H1 (cell line): Measurements from ENCODE around the gene NELFA. TPM values are rescaled to one million over a fixed set of nuclear protein-coding genes. Genes with fewer than 3 reads are reported as not detected.

ENCODE experiments used
- CBX8 ChIP-seq: fragments of 300-800, 300-1000 bp; sonication (generic); IDR thresholded peaks from 2 replicates; pipeline ENCODE4 v1.7.1; 2016; ENCODE audit warnings: low read depth, low read length, borderline replicate concordance
- CREB1 ChIP-seq: IDR thresholded peaks from 2 replicates; pipeline ENCODE4 v1.6.1; 2012; ENCODE audit warnings: inconsistent platforms
- JUN ChIP-seq: IDR thresholded peaks from 2 replicates; pipeline ENCODE4 v1.6.1; 2011; ENCODE audit warnings: low read depth, mild to moderate bottlenecking, improper control_type of control experiment, low read length
- KDM4A ChIP-seq: IDR thresholded peaks from one replicate; pipeline ENCODE4 v1.7.1; 2012; ENCODE audit warnings: low read depth, mild to moderate bottlenecking, moderate library complexity, low read length, inconsistent platforms; ENCODE audit not compliant: severe bottlenecking
- POLR2A ChIP-seq, 2 experiments: IDR thresholded peaks; 1 replicate in 1 of 2; 2 replicates in 1 of 2; pipeline ENCODE4 v1.6.1; 2011; ENCODE audit warnings: low read depth in 2 of 2, low read length in 2 of 2, mild to moderate bottlenecking in 2 of 2; ENCODE audit errors: control extremely low read depth in 1 of 2
- RXRA ChIP-seq: IDR thresholded peaks from 2 replicates; pipeline ENCODE4 v1.6.1; 2011; ENCODE audit warnings: low read depth, mild to moderate bottlenecking, low read length, moderate library complexity; ENCODE audit not compliant: insufficient read depth
- SAP30 ChIP-seq: fragments of 300-600 bp; sonication (generic); IDR thresholded peaks from 2 replicates; pipeline ENCODE4 v1.7.1; 2012; ENCODE audit warnings: low read length, moderate library complexity, mild to moderate bottlenecking, inconsistent platforms; ENCODE audit not compliant: insufficient read depth, insufficient replicate concordance
- SIRT6 ChIP-seq: IDR thresholded peaks from one replicate; pipeline ENCODE4 v1.7.1; 2012; ENCODE audit warnings: low read length, inconsistent platforms
- polyA plus RNA-seq, 7 experiments: library from polyadenylated mRNA; depleted of rRNA in 3 of 7; stranded (reverse) in 5 of 7; unstranded in 2 of 7; fragments of >200 nt in 5 of 7; fragments of 200-250 nt in 2 of 7; gene quantifications; 1 replicate in 5 of 7; 2 replicates in 1 of 7; 4 replicates in 1 of 7; pipeline versions ENCODE4 v1.2.1 to v1.2.3, GENCODE V29; 2011 to 2013; ENCODE audit warnings: missing spikeins in 2 of 7, mixed read lengths in 2 of 7
- total RNA-seq: library from RNA; stranded (reverse); fragmentation: NEBNext Ultra II Directional; extraction: Animal tissue kit (Norgen Biotek cat#: 25700); gene quantifications from 2 replicates; pipeline ENCODE4 v1.2.1, GENCODE V29; 2021
- TF ChIP-seq, protein P1 (sequence below): fragments of 300-600 bp; sonication (generic); IDR thresholded peaks from 2 replicates; pipeline ENCODE4 v1.7.1; 2012; ENCODE audit warnings: low read length, moderate library complexity, mild to moderate bottlenecking, inconsistent platforms; ENCODE audit not compliant: insufficient replicate concordance
- TF ChIP-seq, protein P2 (sequence below): IDR thresholded peaks from 2 replicates; pipeline ENCODE4 v1.6.1; 2011; ENCODE audit warnings: low read depth, mild to moderate bottlenecking, low read length; ENCODE audit not compliant: insufficient read depth

NELFA gene
- total and polyA plus RNA-seq, 2 of the 8 experiments (the other 6 are each of a cell fraction or from before 2014, with no cell fraction given), result 41.8 to 57.5 TPM

DNA sequence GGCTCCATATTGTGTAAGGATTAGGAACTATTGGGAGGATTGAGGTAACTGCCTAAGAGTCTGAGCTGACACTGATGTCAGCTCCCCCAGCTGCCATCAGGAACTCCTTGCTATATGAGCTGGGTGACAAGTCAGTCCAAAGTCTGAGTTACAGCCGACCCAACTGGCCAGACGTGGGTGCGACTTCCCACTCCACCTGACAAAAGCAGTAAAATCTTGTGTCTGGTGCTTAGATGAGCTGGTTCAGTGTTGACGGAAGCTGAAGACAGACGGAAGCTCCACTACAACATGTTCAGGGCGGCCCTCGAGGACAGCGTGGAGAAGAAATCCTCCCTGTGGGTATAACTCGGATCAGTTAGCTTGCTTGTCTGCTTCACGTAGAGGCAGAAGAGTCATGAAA lies 27.6 kb upstream of the NELFA start (continued):
- TF ChIP-seq, protein P1, sequence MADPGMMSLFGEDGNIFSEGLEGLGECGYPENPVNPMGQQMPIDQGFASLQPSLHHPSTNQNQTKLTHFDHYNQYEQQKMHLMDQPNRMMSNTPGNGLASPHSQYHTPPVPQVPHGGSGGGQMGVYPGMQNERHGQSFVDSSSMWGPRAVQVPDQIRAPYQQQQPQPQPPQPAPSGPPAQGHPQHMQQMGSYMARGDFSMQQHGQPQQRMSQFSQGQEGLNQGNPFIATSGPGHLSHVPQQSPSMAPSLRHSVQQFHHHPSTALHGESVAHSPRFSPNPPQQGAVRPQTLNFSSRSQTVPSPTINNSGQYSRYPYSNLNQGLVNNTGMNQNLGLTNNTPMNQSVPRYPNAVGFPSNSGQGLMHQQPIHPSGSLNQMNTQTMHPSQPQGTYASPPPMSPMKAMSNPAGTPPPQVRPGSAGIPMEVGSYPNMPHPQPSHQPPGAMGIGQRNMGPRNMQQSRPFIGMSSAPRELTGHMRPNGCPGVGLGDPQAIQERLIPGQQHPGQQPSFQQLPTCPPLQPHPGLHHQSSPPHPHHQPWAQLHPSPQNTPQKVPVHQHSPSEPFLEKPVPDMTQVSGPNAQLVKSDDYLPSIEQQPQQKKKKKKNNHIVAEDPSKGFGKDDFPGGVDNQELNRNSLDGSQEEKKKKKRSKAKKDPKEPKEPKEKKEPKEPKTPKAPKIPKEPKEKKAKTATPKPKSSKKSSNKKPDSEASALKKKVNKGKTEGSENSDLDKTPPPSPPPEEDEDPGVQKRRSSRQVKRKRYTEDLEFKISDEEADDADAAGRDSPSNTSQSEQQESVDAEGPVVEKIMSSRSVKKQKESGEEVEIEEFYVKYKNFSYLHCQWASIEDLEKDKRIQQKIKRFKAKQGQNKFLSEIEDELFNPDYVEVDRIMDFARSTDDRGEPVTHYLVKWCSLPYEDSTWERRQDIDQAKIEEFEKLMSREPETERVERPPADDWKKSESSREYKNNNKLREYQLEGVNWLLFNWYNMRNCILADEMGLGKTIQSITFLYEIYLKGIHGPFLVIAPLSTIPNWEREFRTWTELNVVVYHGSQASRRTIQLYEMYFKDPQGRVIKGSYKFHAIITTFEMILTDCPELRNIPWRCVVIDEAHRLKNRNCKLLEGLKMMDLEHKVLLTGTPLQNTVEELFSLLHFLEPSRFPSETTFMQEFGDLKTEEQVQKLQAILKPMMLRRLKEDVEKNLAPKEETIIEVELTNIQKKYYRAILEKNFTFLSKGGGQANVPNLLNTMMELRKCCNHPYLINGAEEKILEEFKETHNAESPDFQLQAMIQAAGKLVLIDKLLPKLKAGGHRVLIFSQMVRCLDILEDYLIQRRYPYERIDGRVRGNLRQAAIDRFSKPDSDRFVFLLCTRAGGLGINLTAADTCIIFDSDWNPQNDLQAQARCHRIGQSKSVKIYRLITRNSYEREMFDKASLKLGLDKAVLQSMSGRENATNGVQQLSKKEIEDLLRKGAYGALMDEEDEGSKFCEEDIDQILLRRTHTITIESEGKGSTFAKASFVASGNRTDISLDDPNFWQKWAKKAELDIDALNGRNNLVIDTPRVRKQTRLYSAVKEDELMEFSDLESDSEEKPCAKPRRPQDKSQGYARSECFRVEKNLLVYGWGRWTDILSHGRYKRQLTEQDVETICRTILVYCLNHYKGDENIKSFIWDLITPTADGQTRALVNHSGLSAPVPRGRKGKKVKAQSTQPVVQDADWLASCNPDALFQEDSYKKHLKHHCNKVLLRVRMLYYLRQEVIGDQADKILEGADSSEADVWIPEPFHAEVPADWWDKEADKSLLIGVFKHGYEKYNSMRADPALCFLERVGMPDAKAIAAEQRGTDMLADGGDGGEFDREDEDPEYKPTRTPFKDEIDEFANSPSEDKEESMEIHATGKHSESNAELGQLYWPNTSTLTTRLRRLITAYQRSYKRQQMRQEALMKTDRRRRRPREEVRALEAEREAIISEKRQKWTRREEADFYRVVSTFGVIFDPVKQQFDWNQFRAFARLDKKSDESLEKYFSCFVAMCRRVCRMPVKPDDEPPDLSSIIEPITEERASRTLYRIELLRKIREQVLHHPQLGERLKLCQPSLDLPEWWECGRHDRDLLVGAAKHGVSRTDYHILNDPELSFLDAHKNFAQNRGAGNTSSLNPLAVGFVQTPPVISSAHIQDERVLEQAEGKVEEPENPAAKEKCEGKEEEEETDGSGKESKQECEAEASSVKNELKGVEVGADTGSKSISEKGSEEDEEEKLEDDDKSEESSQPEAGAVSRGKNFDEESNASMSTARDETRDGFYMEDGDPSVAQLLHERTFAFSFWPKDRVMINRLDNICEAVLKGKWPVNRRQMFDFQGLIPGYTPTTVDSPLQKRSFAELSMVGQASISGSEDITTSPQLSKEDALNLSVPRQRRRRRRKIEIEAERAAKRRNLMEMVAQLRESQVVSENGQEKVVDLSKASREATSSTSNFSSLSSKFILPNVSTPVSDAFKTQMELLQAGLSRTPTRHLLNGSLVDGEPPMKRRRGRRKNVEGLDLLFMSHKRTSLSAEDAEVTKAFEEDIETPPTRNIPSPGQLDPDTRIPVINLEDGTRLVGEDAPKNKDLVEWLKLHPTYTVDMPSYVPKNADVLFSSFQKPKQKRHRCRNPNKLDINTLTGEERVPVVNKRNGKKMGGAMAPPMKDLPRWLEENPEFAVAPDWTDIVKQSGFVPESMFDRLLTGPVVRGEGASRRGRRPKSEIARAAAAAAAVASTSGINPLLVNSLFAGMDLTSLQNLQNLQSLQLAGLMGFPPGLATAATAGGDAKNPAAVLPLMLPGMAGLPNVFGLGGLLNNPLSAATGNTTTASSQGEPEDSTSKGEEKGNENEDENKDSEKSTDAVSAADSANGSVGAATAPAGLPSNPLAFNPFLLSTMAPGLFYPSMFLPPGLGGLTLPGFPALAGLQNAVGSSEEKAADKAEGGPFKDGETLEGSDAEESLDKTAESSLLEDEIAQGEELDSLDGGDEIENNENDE, result no peak
- no peak for TF ChIP-seq CREB1
- TF ChIP-seq SAP30, result no peak
- TF ChIP-seq, protein P2, sequence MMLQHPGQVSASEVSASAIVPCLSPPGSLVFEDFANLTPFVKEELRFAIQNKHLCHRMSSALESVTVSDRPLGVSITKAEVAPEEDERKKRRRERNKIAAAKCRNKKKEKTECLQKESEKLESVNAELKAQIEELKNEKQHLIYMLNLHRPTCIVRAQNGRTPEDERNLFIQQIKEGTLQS, result no peak
- no peak for TF ChIP-seq KDM4A
- no peak for TF ChIP-seq SIRT6
- TF ChIP-seq RXRA, result no peak
- TF ChIP-seq CBX8, result no peak
- TF ChIP-seq POLR2A (IDR thresholded peaks at IDR 0.05; ENCODE audit: control extremely low read depth in 1 of 2, low read depth in 2 of 2, low read length in 2 of 2), result no peak
- TF ChIP-seq JUN, result no peak
